Adrenal gland (tissue), 12 donors: Measurements from ENCODE around the gene LRRC75A. TPM values are rescaled to one million over a fixed set of nuclear protein-coding genes. Genes with fewer than 3 reads are reported as not detected.

Experiments
- DNase-seq, 7 donors: peaks; one replicate each; pipeline ENCODE4 v3.0.0-alpha.2; 2019 to 2020
- H3K27ac ChIP-seq, 5 donors: fragments of 200-600 bp; sonication (generic) in 4 of 5; 1 replicate in 3 of 5; 2 replicates in 2 of 5; pipeline versions ENCODE4 v1.5.1 to v1.8.0; 2016 to 2020; ENCODE audit warnings: mild to moderate bottlenecking in 1 of 5
- H3K27me3 ChIP-seq: fragments of 200-600 bp; 2 replicates; pipeline ENCODE4 v1.8.0; 2021
- H3K36me3 ChIP-seq, 2 donors: fragments of 200-600 bp; replicated peaks in 1 of 2; 1 replicate in 1 of 2; 2 replicates in 1 of 2; pipeline versions ENCODE4 v1.5.1 to v1.8.0; 2018 to 2022
- H3K4me1 ChIP-seq, 2 donors: fragments of 200-600 bp; replicated peaks in 1 of 2; 1 replicate in 1 of 2; 2 replicates in 1 of 2; pipeline versions ENCODE4 v1.5.1 to v1.8.0; 2018 to 2021
- H3K4me3 ChIP-seq, 4 donors: fragments of 200-600 bp; sonication (generic) in 3 of 4; one replicate each; pipeline ENCODE4 v1.5.1; 2016 to 2018
- H3K9me3 ChIP-seq, 3 donors: fragments of 200-600 bp; sonication (generic) in 1 of 3; replicated peaks in 1 of 3; 1 replicate in 2 of 3; 2 replicates in 1 of 3; pipeline versions ENCODE4 v1.5.1 to v1.8.0; 2016 to 2021
- POLR2A ChIP-seq, 2 donors: fragments of 450-650 bp; IDR thresholded peaks; one replicate each; pipeline ENCODE4 v1.6.1; 2017; ENCODE audit warnings: antibody characterized with exemption in 2 of 2, mild to moderate bottlenecking in 2 of 2, moderate library complexity in 1 of 2
- WGBS, 4 donors: extraction: QIAGEN DNeasy Blood & Tissue Kit in 2 of 4; methylation state at CpG; one replicate each; pipeline versions ENCODE4 v1.1.5 to v1.1.7; 2013 to 2017; 5-methylcytosine and 5-hydroxymethylcytosine counted together
- intact Hi-C, 2 donors: fragments of 100-400 bp; cut with DNase I; formaldehyde crosslinking; loops; one replicate each; pipeline versions ENCODE4 v1.14.1 to v1.15.0; 2022 to 2023
- polyA plus RNA-seq, 3 donors: library from polyadenylated mRNA; stranded (reverse); fragments of 200-250 nt in 2 of 3; fragments of 350-450 nt in 1 of 3; fragmentation: Illumina TruSeq in 1 of 3; extraction: RNeasy Lipid Tissue Mini Kit (QIAGEN cat#74804) in 1 of 3; gene quantifications; one replicate each; pipeline ENCODE4 v1.2.3, GENCODE V29; 2013 to 2014
- total RNA-seq, 9 donors: library from RNA; depleted of rRNA in 4 of 9; stranded (reverse); fragments of >200 nt in 4 of 9; fragments of 120-200 nt in 1 of 9; fragmentation: NEBNext Ultra II Directional in 1 of 9; extraction: Animal tissue kit (Norgen Biotek cat#: 25700) in 1 of 9; gene quantifications; one replicate each; pipeline versions ENCODE4 v1.1.0 to v1.2.4, GENCODE V29; 2013 to 2023
- TF ChIP-seq, protein P1 (sequence below), 6 experiments: fragments of 450-650 bp in 4 of 6; fragments of 200-600 bp in 2 of 6; sonication (generic) in 1 of 6; IDR thresholded peaks; 1 replicate in 5 of 6; 2 replicates in 1 of 6; pipeline versions ENCODE4 v1.5.1 to v1.8.0; 2016 to 2021; ENCODE audit warnings: antibody characterized with exemption in 6 of 6, mild to moderate bottlenecking in 2 of 6, moderate library complexity in 1 of 6
- donor health status: healthy with polysubstance abuse.
- donor health status: Bipolar disorder and iron deficiency.
- donor health status: DM: yes; HTN: yes; CAD: no.
- donor health status: DM: no; HTN: no; CAD: no.
- donor health status: DM: no; HTN: no; CAD: no.
- donor health status: DM: yes; HTN: yes; CAD: no.

Gene LRRC75A
- total and polyA plus RNA-seq, 12 donors, result 7.4 to 49.2 (median 25.5) TPM

DNA sequence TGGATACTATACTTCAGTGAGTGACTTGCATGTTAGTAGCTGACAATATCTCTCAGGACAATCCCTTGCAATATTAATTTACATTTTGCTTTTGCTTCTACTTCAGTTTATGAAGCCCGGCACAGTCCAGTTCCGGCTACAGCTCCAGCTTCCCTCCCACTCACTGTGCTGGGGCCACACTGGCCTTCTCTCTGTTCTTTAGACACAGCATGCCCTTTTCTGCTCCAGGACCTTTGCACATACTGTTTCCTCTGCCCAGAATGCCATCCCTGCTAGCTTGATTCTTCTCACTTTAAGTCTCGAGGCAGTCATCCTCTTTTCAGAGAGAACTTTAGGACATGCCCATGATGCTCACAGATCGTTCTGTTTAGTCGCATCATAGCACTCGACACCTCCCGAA lies 25.5 kb upstream of the LRRC75A start:
- Histone ChIP-seq H3K27ac (no peak overlapping the region), H3K27me3 (no peaks in the 10 kb centered on the region), H3K4me3 (no peak overlapping the region), H3K9me3 (no peaks in the 10 kb centered on the region), H3K36me3 (no peaks in the 10 kb centered on the region), H3K4me1 (peaks cover 5 to 11% of the 10 kb centered on the region in 2 donors)
- intact Hi-C loops, result loop anchor here in 1 of 2 donors (10.0 kb wide), 1 partner anchor 143 kb away; no protein-coding TSS in a partner anchor
- WGBS, 4 donors, result 86 to 92% (median 89%) methylated on average over 7 of the region's 7 CpGs
- TF ChIP-seq POLR2A (IDR thresholded peaks at IDR 0.05), result no peak
- TF ChIP-seq, protein P1, sequence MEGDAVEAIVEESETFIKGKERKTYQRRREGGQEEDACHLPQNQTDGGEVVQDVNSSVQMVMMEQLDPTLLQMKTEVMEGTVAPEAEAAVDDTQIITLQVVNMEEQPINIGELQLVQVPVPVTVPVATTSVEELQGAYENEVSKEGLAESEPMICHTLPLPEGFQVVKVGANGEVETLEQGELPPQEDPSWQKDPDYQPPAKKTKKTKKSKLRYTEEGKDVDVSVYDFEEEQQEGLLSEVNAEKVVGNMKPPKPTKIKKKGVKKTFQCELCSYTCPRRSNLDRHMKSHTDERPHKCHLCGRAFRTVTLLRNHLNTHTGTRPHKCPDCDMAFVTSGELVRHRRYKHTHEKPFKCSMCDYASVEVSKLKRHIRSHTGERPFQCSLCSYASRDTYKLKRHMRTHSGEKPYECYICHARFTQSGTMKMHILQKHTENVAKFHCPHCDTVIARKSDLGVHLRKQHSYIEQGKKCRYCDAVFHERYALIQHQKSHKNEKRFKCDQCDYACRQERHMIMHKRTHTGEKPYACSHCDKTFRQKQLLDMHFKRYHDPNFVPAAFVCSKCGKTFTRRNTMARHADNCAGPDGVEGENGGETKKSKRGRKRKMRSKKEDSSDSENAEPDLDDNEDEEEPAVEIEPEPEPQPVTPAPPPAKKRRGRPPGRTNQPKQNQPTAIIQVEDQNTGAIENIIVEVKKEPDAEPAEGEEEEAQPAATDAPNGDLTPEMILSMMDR (IDR thresholded peaks at IDR 0.05), result no peak
- DNase-seq, result no peak

- H3K27me3 ChIP-seq, result no peaks in the 10 kb centered on the region
- H3K27ac ChIP-seq, result peak overlapping the region in 2 of 5 donors; percentile 24 to 38
- H3K4me1 ChIP-seq, result peaks cover 5 to 11% of the 10 kb centered on the region in 2 donors
- intact Hi-C loops, result loop anchor here in 1 of 2 donors (10.0 kb wide), 1 partner anchor 142 kb away; no protein-coding TSS in a partner anchor
- TF ChIP-seq, protein P1 (IDR thresholded peaks at IDR 0.05), result no peak
- no peak for TF ChIP-seq POLR2A (IDR thresholded peaks at IDR 0.05)
- H3K36me3 ChIP-seq, result no peaks in the 10 kb centered on the region
- no peaks in the 10 kb centered on the region for H3K9me3 ChIP-seq
- 8 to 16% (median 10%) methylated on average over 16 of the region's 16 CpGs for WGBS, 4 donors
- peak; percentile 46 to 74 (median 57) for DNase-seq
- H3K4me3 ChIP-seq, result peak overlapping the region in 1 of 4 donors; percentile 25
Measured at GRCh38 chr17:16516594-16517051, 24.6 kb upstream of the LRRC75A start.

- intact Hi-C loops, result loop anchor here in 1 of 2 donors (10.0 kb wide), 1 partner anchor 141 kb away; no protein-coding TSS in a partner anchor
- H3K27me3 ChIP-seq, result no peaks in the 10 kb centered on the region
- WGBS, 4 donors, result 71 to 90% (median 82%) methylated on average over 4 of the region's 4 CpGs
- DNase-seq, result no peak
- H3K36me3 ChIP-seq, result no peaks in the 10 kb centered on the region
- H3K4me1 ChIP-seq, result peaks cover 5 to 11% of the 10 kb centered on the region in 2 donors
- TF ChIP-seq, protein P1 (IDR thresholded peaks at IDR 0.05), result no peak
- TF ChIP-seq POLR2A (IDR thresholded peaks at IDR 0.05), result no peak
- no peak overlapping the region for H3K4me3 ChIP-seq
- H3K9me3 ChIP-seq, result no peaks in the 10 kb centered on the region
- H3K27ac ChIP-seq, result peak overlapping the region in 1 of 5 donors; percentile 38
Measured at GRCh38 chr17:16515933-16516332, 23.9 kb upstream of the LRRC75A start.

- Histone ChIP-seq H3K4me1 (peaks cover 5 to 11% of the 10 kb centered on the region in 2 donors), H3K27ac (no peak overlapping the region), H3K4me3 (no peak overlapping the region), H3K9me3 (no peaks in the 10 kb centered on the region), H3K27me3 (no peaks in the 10 kb centered on the region), H3K36me3 (no peaks in the 10 kb centered on the region)
- DNase-seq, result no peak
- 75 to 83% (median 77%) methylated on average over 6 of the region's 6 CpGs for WGBS, 4 donors
- intact Hi-C loops, result loop anchor here in 1 of 2 donors (10.0 kb wide), 1 partner anchor 139 kb away; no protein-coding TSS in a partner anchor
- TF ChIP-seq, protein P1 (IDR thresholded peaks at IDR 0.05), result no peak
- TF ChIP-seq POLR2A (IDR thresholded peaks at IDR 0.05), result no peak
Measured at GRCh38 chr17:16513873-16514272, 21.9 kb upstream of the LRRC75A start.
